Measurements from ENCODE around the gene SYPL1.
"Not testable (repeated sequence)": the region's sequence is repeated elsewhere in the genome, so short reads cannot be mapped to it uniquely, and the experiment has no call there.

SYPL1 gene

DNA sequence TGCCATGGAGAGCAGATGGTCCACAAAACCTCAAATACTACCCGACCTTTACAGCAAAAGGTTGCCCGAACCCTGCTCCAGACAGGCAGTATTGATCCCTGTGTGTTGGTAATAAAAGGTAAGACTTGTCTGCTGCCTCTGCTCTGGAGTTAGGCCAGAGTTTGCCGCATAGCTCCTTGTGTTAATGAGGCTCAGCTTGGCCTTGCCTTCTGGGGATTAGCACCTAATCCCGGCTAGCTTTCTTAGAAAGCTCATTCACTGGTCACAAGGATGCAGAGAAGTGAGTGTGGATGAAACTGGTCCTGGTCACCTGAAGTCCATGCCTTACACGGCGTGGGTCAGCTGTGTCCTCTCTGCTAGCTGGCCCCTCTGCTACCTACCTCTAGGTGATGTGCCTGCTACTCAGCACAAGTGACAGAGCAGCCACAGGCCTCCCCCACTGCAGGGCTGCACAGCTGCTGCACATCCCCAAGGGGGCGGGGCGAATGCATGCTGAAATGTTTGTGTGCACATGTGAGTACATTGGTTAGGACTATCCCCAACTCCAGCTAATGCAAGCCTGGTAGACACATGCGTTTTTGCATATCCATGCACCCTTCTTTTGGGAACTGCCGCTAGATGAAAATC, 31.7 kb upstream of the SYPL1 start:
- Histone ChIP-seq H3K36me3 (no peaks in the 10 kb centered on the region), H3K9me3 (no peaks in the 10 kb centered on the region), H3K4me1 (ENCODE audit: control insufficient read depth in 1 of 2, insufficient read depth in 1 of 2, low read depth in 1 of 2, low read length in 1 of 2) (no peaks in the 10 kb centered on the region), H3K27ac (no peak overlapping the region), H3K4me3 (ENCODE audit: low read depth in 1 of 2, low read length in 1 of 2) (no peak overlapping the region), H3K27me3 (peaks cover 39% of the 10 kb centered on the region)
- TF ChIP-seq, protein P1, sequence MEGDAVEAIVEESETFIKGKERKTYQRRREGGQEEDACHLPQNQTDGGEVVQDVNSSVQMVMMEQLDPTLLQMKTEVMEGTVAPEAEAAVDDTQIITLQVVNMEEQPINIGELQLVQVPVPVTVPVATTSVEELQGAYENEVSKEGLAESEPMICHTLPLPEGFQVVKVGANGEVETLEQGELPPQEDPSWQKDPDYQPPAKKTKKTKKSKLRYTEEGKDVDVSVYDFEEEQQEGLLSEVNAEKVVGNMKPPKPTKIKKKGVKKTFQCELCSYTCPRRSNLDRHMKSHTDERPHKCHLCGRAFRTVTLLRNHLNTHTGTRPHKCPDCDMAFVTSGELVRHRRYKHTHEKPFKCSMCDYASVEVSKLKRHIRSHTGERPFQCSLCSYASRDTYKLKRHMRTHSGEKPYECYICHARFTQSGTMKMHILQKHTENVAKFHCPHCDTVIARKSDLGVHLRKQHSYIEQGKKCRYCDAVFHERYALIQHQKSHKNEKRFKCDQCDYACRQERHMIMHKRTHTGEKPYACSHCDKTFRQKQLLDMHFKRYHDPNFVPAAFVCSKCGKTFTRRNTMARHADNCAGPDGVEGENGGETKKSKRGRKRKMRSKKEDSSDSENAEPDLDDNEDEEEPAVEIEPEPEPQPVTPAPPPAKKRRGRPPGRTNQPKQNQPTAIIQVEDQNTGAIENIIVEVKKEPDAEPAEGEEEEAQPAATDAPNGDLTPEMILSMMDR (IDR thresholded peaks at IDR 0.05): no peak

DNA sequence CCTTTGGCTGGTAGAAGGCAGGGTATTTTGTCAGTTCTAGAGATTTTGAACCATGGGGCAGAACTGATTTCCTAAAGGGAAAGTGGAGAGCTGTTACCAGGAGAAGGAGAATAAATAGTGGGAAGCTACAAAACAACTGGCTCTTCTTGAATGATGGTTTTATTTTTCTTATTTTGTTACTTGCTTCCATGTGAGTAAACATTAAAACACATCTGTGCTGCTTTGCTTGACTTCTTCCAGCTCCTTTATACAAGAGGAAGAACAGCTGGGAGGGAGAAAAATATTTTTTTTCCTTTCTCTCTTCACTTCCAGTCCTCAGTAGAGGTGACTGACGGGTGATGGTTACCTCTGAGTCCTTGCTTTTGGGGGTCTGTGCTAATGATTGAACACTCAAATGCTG, 30.0 kb upstream of the SYPL1 start:
- no peaks in the 10 kb centered on the region for H3K4me1 ChIP-seq (ENCODE audit: control insufficient read depth in 1 of 2, insufficient read depth in 1 of 2, low read depth in 1 of 2, low read length in 1 of 2)
- H3K36me3 ChIP-seq: no peaks in the 10 kb centered on the region
- no peaks in the 10 kb centered on the region for H3K9me3 ChIP-seq
- TF ChIP-seq, protein P1 (IDR thresholded peaks at IDR 0.05): no peak
- peaks cover 25% of the 10 kb centered on the region for H3K27me3 ChIP-seq
- H3K4me3 ChIP-seq (ENCODE audit: low read depth in 1 of 2, low read length in 1 of 2): no peak overlapping the region
- no peak overlapping the region for H3K27ac ChIP-seq

DNA sequence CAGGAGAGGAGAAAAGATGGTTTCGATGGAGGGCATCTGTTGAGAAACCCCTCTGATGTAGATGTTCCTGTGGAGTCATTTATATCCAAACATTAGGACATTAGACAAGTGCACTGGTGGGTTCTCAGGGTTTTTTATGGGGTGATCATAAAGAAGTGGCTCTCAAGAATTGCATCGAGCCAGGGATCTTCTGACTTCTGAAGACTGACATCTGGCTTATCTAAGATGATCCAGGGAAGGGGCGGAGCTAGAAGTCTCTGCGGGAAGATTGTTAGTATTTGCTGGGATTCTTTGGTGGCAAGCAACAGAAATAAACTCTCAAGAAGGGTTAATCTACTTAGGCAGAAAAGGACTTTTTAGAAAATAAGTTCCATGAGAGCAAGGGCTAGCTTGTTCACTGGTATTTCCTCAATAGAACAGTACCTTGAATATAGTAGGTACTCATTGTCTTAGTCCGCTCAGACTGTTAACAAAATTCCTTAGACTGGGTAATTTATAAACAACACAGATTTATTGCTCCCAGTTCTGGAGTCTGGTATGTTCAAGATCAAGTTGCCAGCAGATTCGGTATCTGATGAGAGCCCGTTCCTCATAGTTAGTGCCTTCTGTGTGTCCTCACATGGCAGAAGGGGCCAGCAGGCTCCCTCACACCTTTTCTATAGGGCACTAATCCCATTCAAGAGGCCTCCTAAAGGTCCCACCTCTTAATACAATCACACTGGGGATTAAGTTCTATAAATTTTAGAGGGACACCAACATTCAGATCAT, 28.5 kb upstream of the SYPL1 start:
- no peaks in the 10 kb centered on the region for H3K9me3 ChIP-seq
- no peak overlapping the region for H3K27ac ChIP-seq
- TF ChIP-seq, protein P1 (IDR thresholded peaks at IDR 0.05): no peak
- H3K4me3 ChIP-seq (ENCODE audit: low read depth in 1 of 2, low read length in 1 of 2): no peak overlapping the region
- H3K36me3 ChIP-seq: no peaks in the 10 kb centered on the region
- H3K4me1 ChIP-seq (ENCODE audit: control insufficient read depth in 1 of 2, insufficient read depth in 1 of 2, low read depth in 1 of 2, low read length in 1 of 2): no peaks in the 10 kb centered on the region
- peaks cover 25% of the 10 kb centered on the region for H3K27me3 ChIP-seq

DNA sequence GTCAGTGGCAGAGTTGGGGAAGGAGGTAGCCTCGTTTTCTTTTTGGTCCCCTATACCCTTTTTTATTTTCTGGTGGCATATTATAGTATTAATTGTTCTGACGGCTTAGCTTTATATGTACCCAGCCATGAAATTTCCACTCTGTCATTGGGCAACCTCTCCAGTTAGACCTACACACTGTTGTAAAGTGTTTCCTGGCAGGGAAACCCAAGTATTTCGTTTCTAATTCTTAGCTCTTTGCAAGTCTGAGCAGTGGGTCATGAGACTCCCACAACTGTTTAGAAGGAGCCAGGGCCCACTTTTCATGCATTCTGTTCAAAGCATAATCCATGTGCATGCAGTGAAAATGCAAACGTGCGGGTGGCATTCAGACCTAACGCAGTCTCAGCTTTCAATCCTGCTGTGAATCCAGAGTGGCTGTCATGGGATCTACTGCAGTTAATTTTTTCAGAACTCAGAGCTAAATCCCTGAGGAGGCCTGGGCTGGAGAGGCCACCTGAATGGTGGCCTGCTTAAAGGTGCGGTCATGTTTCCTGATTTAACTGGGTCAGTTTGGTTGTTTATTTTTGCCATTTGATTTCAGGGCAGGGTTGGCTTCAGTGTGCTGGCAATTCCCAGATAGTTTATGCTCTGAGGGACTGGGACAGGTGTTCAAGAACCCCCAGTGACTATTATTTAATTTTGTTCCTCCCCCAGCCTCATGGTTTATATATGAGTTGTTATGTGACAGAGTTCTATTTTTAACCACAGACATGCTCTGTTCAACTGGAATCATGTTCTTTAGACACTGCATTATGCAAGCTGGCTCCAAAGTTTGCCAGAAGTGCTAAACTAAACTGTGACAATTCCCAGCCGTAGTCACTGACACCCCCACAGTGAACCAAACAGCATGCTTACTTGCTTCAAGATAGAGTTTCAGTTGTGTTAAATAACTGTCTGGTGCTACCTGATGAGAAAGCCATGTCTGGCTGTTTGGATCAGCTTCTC, 27.4 kb upstream of the SYPL1 start:
- no peaks in the 10 kb centered on the region for H3K36me3 ChIP-seq
- no peaks in the 10 kb centered on the region for H3K4me1 ChIP-seq (ENCODE audit: control insufficient read depth in 1 of 2, insufficient read depth in 1 of 2, low read depth in 1 of 2, low read length in 1 of 2)
- TF ChIP-seq, protein P1 (IDR thresholded peaks at IDR 0.05): no peak
- peaks cover 25% of the 10 kb centered on the region for H3K27me3 ChIP-seq
- H3K9me3 ChIP-seq: no peaks in the 10 kb centered on the region
- no peak overlapping the region for H3K4me3 ChIP-seq (ENCODE audit: low read depth in 1 of 2, low read length in 1 of 2)
- H3K27ac ChIP-seq: no peak overlapping the region

DNA sequence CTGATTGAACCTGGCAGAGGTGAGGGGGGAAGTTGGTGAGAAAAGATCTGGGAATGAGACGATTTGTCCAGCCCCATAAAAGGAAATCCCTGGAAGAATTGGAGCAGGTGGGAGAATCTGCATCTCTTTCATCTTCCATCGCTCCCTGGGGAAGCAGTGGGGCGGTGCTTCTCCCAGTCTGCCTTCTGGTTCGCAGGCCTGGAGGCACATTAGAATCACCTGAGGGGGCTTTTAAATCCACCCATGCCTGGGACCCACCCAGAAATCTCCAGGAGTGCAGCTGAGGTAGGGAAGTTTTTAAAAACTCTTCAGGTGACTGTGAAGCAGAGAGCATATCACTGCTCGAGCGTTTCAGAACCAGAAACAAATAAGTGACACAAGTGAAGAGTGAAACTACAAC, 26.7 kb upstream of the SYPL1 start:
- peaks cover 25% of the 10 kb centered on the region for H3K27me3 ChIP-seq
- H3K27ac ChIP-seq: no peak overlapping the region
- H3K9me3 ChIP-seq: no peaks in the 10 kb centered on the region
- H3K4me3 ChIP-seq (ENCODE audit: low read depth in 1 of 2, low read length in 1 of 2): no peak overlapping the region
- TF ChIP-seq, protein P1 (IDR thresholded peaks at IDR 0.05): no peak
- no peaks in the 10 kb centered on the region for H3K4me1 ChIP-seq (ENCODE audit: control insufficient read depth in 1 of 2, insufficient read depth in 1 of 2, low read depth in 1 of 2, low read length in 1 of 2)
- no peaks in the 10 kb centered on the region for H3K36me3 ChIP-seq

DNA sequence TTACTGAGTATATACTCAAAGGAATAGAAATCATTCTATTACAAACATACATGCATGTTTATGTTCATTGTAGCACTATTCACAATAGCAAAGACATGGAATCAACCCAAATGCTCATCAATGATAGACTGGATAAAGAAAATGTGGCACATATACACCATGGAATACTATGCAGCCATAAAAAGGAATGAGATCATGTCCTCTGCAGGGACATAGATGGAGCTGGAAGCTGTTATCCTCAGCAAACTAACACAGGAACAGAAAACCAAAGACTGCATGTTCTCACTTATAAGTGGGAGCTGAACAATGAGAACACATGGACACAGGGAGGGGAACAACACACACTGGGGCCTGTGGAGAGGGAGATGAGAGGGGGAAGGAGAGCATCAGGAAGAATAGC, 26.1 kb upstream of the SYPL1 start:
- H3K4me3 ChIP-seq (ENCODE audit: low read depth in 1 of 2, low read length in 1 of 2); H3K9me3 ChIP-seq; H3K4me1 ChIP-seq (ENCODE audit: control insufficient read depth in 1 of 2, insufficient read depth in 1 of 2, low read depth in 1 of 2, low read length in 1 of 2); H3K27ac ChIP-seq; H3K36me3 ChIP-seq: not testable (repeated sequence)
- peaks cover 25% of the 10 kb centered on the region for H3K27me3 ChIP-seq

All from neutrophil (primary cell).